Thymus (tissue), 14 donors: ENCODE results near the gene KLHL20. TPM values are rescaled to one million over a fixed set of nuclear protein-coding genes. Genes with fewer than 3 reads are reported as not detected.
A peak's percentile ranks its signal among the peaks of the same experiment; 100 is the strongest.
"Not testable (repeated sequence)": the region's sequence is repeated elsewhere in the genome, so short reads cannot be mapped to it uniquely, and the experiment has no call there.

Source experiments
- DNase-seq, 9 donors: peaks; one replicate each; pipeline ENCODE4 v3.0.0-alpha.2; 2013; ENCODE audit warnings: low spot score in 9 of 9, low read depth in 6 of 9, missing footprints in 1 of 9
- H3K27ac ChIP-seq, 2 donors: one replicate each; pipeline ENCODE4 v1.5.1; 2013; ENCODE audit warnings: control low read depth in 1 of 2, low read depth in 1 of 2, low read length in 1 of 2, mild to moderate bottlenecking in 1 of 2, moderate library complexity in 1 of 2
- H3K27me3 ChIP-seq, 2 donors: one replicate each; pipeline ENCODE4 v1.5.1; 2013; ENCODE audit warnings: low read length in 1 of 2; ENCODE audit not compliant: control insufficient read depth in 2 of 2, insufficient read depth in 1 of 2
- H3K36me3 ChIP-seq, 2 donors: one replicate each; pipeline ENCODE4 v1.5.1; 2013; ENCODE audit warnings: low read length in 1 of 2, mild to moderate bottlenecking in 1 of 2, moderate library complexity in 1 of 2; ENCODE audit not compliant: control insufficient read depth in 2 of 2, insufficient read depth in 2 of 2
- H3K4me1 ChIP-seq, 2 donors: one replicate each; pipeline ENCODE4 v1.5.1; 2013; ENCODE audit warnings: low read length in 2 of 2; ENCODE audit not compliant: control insufficient read depth in 2 of 2, insufficient read depth in 2 of 2
- H3K4me3 ChIP-seq, 2 donors: one replicate each; pipeline ENCODE4 v1.5.1; 2013; ENCODE audit warnings: low read length in 2 of 2, control low read depth in 1 of 2, mild to moderate bottlenecking in 1 of 2
- H3K9me3 ChIP-seq, 2 donors: one replicate each; pipeline ENCODE4 v1.5.1; 2013; ENCODE audit warnings: low read length in 1 of 2, mild to moderate bottlenecking in 1 of 2; ENCODE audit not compliant: control insufficient read depth in 2 of 2, insufficient read depth in 1 of 2
- WGBS: extraction: QIAGEN DNeasy Blood & Tissue Kit; methylation state at CpG from one replicate; pipeline ENCODE4 v1.1.7; 2013; 5-methylcytosine and 5-hydroxymethylcytosine counted together
- long read RNA-seq, 10 donors: transcript quantifications; one replicate each; lab custom pipeline, GENCODE V29; 2026
- polyA plus RNA-seq: library from polyadenylated mRNA; stranded (reverse); fragments of 200-250 nt; gene quantifications from one replicate; pipeline ENCODE4 v1.2.3, GENCODE V29; 2013
- total RNA-seq: library from RNA; stranded (reverse); fragments of 120-200 nt; gene quantifications from one replicate; pipeline ENCODE4 v1.2.4, GENCODE V29; 2013
- donor health status: healthy.

KLHL20 gene, protein sequence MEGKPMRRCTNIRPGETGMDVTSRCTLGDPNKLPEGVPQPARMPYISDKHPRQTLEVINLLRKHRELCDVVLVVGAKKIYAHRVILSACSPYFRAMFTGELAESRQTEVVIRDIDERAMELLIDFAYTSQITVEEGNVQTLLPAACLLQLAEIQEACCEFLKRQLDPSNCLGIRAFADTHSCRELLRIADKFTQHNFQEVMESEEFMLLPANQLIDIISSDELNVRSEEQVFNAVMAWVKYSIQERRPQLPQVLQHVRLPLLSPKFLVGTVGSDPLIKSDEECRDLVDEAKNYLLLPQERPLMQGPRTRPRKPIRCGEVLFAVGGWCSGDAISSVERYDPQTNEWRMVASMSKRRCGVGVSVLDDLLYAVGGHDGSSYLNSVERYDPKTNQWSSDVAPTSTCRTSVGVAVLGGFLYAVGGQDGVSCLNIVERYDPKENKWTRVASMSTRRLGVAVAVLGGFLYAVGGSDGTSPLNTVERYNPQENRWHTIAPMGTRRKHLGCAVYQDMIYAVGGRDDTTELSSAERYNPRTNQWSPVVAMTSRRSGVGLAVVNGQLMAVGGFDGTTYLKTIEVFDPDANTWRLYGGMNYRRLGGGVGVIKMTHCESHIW
- total RNA-seq = 18.0 TPM
- polyA plus RNA-seq = 13.2 TPM
- long read RNA-seq, donor 1 = 0 reads
- long read RNA-seq, donor 2, transcript KLHL20-201 (12 exons, 3,421 nt) = major isoform, 8 of 9 reads
- long read RNA-seq, donor 2, partial matches to known transcripts = 0 of 9 reads
- long read RNA-seq, donor 2, other reads (novel, unspliced or antisense) = 0 of 9 reads
- long read RNA-seq, donor 3, partial matches to known transcripts = 11 of 13 reads
- long read RNA-seq, donor 3, other reads (novel, unspliced or antisense) = 0 of 13 reads
- long read RNA-seq, donor 4, partial matches to known transcripts = 0 of 1 reads
- long read RNA-seq, donor 4, other reads (novel, unspliced or antisense) = 0 of 1 reads
- long read RNA-seq, donor 5, transcript KLHL20-201 (12 exons, 3,421 nt) = major isoform, 5 of 15 reads
- long read RNA-seq, donor 5, partial matches to known transcripts = 5 of 15 reads
- long read RNA-seq, donor 5, other reads (novel, unspliced or antisense) = 0 of 15 reads
- long read RNA-seq, donor 6, transcript KLHL20-201 (12 exons, 3,421 nt) = major isoform, 5 of 292 reads
- long read RNA-seq, donor 6, partial matches to known transcripts = 223 of 292 reads
- long read RNA-seq, donor 6, other reads (novel, unspliced or antisense) = 63 of 292 reads
- long read RNA-seq, donor 7, partial matches to known transcripts = 0 of 1 reads
- long read RNA-seq, donor 7, other reads (novel, unspliced or antisense) = 0 of 1 reads
- long read RNA-seq, donor 8, partial matches to known transcripts = 0 of 2 reads
- long read RNA-seq, donor 8, other reads (novel, unspliced or antisense) = 0 of 2 reads
- long read RNA-seq, donor 9, partial matches to known transcripts = 0 of 2 reads
- long read RNA-seq, donor 9, other reads (novel, unspliced or antisense) = 0 of 2 reads
- long read RNA-seq, donor 10, partial matches to known transcripts = 0 of 1 reads
- long read RNA-seq, donor 10, other reads (novel, unspliced or antisense) = 0 of 1 reads

- H3K27ac ChIP-seq = peak within 1 kb of the TSS; percentile 96 to 97
- H3K4me3 ChIP-seq = peak within 1 kb of the TSS; percentile 75 to 80
- H3K9me3 ChIP-seq = no peaks in the 10 kb centered on the region
- peaks cover 0 to 5% of the 10 kb centered on the region in 2 donors for H3K4me1 ChIP-seq
- peak; percentile 77 to 96 (median 86) for DNase-seq
- H3K27me3 ChIP-seq = peaks cover 0 to 6% of the 10 kb centered on the region in 2 donors
- H3K36me3 ChIP-seq = peaks cover 0 to 7% of the 10 kb centered on the region in 2 donors
- under 1% methylated on average over 43 of the region's 43 CpGs for WGBS
These were observed at the start of gene KLHL20 for GRCh38 chr1:173714759-173715537. TSS of gene KLHL20 (plus strand) at chr1:173714981. CDS start at chr1:173716044, 1,063 bp downstream.

- no peaks in the 10 kb centered on the region for H3K9me3 ChIP-seq
- no peak overlapping the region for H3K4me3 ChIP-seq
- DNase-seq = no peak
- WGBS = 95% methylated on average over 3 of the region's 3 CpGs
- H3K27me3 ChIP-seq = peaks cover 0 to 13% of the 10 kb centered on the region in 2 donors
- peaks cover 0 to 8% of the 10 kb centered on the region in 2 donors for H3K4me1 ChIP-seq
- H3K27ac ChIP-seq = no peak overlapping the region
- H3K36me3 ChIP-seq = no peaks in the 10 kb centered on the region
These were observed 48.1 kb upstream of the KLHL20 start for GRCh38 chr1:173666646-173667045.

DNA sequence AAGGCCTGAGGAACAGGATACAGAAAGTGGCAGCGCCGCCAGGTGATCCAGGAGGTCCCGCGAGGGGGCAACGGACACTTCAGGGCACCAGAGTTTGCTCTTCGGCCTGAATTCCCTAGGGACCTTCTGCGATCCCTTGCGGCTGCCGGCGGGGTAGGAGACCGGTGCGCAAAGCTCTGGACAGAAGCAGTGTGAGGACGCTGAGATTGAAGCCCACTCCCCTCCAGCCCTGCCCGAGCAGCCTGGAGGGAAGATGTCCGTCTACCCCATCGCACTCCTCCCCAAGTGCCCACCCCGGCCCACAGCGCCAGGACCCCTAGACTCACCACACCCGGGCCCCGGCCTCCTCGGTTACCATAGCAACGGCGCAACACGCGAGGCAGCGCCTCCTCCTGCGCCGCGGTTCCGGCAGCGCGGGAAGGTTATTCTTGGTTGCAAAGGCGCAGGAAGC is 45.3 kb upstream of the KLHL20 start, which contains the start of gene ANKRD45:
TSS of gene ANKRD45 (minus strand) at position 361 of the 451 bp plus-strand sequence. CDS start 10,433 bp downstream, outside the sequence.
- H3K27me3 ChIP-seq = peaks cover 0 to 13% of the 10 kb centered on the region in 2 donors
- no peaks in the 10 kb centered on the region for H3K36me3 ChIP-seq
- WGBS = 5% methylated on average over 33 of the region's 33 CpGs
- peaks cover 0 to 8% of the 10 kb centered on the region in 2 donors for H3K4me1 ChIP-seq
- DNase-seq = peak in 7 of 9 donors; percentile 5 to 50 (median 9)
- H3K9me3 ChIP-seq = no peaks in the 10 kb centered on the region
- H3K4me3 ChIP-seq = peak within 1 kb of the TSS in 1 of 2 donors; percentile 31
- no peak within 1 kb of the TSS for H3K27ac ChIP-seq

- not testable (repeated sequence) for H3K4me3 ChIP-seq, H3K27me3 ChIP-seq, H3K27ac ChIP-seq, H3K36me3 ChIP-seq, H3K9me3 ChIP-seq, H3K4me1 ChIP-seq, DNase-seq
- WGBS = 83% methylated on average over 2 of the region's 2 CpGs
These were observed 40.3 kb upstream of the KLHL20 start for GRCh38 chr1:173674496-173674895.

GRCh38 chr1:173680152-173680551 is 34.6 kb upstream of the KLHL20 start:
- not testable (repeated sequence) for H3K27me3 ChIP-seq, DNase-seq, H3K36me3 ChIP-seq, H3K4me1 ChIP-seq, H3K9me3 ChIP-seq, H3K27ac ChIP-seq, H3K4me3 ChIP-seq
- WGBS = 94% methylated on average over 5 of the region's 5 CpGs

DNA sequence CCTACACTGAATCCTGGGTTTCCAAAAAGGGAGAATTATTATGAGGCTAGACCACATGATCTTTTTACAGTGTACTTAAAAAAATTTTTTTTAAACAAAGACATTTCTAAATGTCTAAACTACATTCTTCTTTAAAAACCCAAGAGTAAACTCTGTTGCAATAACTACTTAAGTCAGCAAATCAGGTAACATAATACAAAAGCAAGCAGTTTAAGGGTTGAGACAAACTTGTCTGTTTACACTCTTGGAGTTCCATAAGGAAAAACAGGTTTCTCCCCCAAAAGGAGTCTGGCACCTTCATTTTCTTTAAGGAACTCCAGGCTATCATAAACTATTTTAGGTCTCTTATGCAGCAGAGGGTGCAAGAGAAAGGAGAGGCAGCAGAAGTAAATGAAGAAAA is 32.6 kb upstream of the KLHL20 start:
- H3K27me3 ChIP-seq = no peaks in the 10 kb centered on the region
- H3K4me1 ChIP-seq = no peaks in the 10 kb centered on the region
- no peak overlapping the region for H3K27ac ChIP-seq
- no peaks in the 10 kb centered on the region for H3K9me3 ChIP-seq
- no peak for DNase-seq
- no peak overlapping the region for H3K4me3 ChIP-seq
- H3K36me3 ChIP-seq = no peaks in the 10 kb centered on the region

- not testable (repeated sequence) for H3K9me3 ChIP-seq, H3K4me1 ChIP-seq, DNase-seq, H3K36me3 ChIP-seq, H3K4me3 ChIP-seq, H3K27ac ChIP-seq, H3K27me3 ChIP-seq
- 96% methylated on average over 4 of the region's 4 CpGs for WGBS
These were observed 30.9 kb upstream of the KLHL20 start for GRCh38 chr1:173683838-173684237.

- H3K27ac ChIP-seq, H3K9me3 ChIP-seq, H3K36me3 ChIP-seq, H3K4me3 ChIP-seq, H3K27me3 ChIP-seq, DNase-seq, H3K4me1 ChIP-seq: not testable (repeated sequence)
- WGBS = 95% methylated on average over 3 of the region's 3 CpGs
These were observed 29.7 kb upstream of the KLHL20 start for GRCh38 chr1:173685121-173685520.
